ENCODE measurements around the gene ECM1.

DNA sequence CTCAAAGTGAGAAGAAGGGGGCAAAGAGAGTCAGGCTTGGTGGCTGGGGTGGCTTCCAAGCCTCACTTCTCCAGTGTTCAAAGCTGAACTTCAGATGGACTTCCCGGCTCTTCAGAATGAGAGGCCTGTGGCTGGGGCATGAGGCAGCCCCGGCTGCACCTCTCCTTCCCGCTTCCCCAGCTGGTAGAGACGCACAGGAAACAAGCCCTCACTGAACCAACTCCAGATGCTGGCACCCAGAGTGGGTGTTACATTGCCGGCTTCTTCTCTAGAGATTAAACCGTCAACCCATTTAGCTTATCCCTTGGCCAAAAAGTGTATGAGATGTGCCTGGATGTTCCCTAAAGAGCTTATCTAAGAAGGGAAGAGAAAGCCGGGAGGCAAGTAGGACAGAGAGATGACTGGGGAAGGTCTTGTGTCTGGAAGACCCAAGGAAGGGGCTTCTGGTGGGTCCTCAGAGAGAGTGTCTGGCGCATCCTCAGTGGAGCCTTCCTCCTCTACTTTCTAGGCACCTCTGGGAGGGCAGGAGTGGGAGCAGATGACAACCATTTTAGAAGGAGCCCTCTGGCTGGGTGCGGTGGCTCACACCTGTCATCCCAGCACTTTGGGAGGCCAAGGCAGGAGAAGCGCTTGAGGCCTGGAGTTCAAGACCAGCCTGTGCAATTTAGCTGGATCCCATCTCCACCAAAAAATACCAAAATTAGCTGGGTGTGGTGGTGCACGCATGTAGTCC lies 43.3 kb downstream of the ECM1 start:
- TF ChIP-seq CTCF (IDR thresholded peaks at IDR 0.05) (no peak), EZH2 (IDR thresholded peaks at IDR 0.05; ENCODE audit: borderline replicate concordance, insufficient read depth, low read depth, low read length, poor library complexity, severe bottlenecking) (no peak)
